OCI-LY3 (cell line): ENCODE results near the gene PNLIPRP2.

ENCODE experiments used
- H2AFZ ChIP-seq: fragments of 200-600, 300-600 bp; shearing (Covaris generic); 2 replicates; pipeline ENCODE4 v1.6.0; 2014; ENCODE audit warnings: antibody characterized with exemption, low read depth, low read length
- H3K27ac ChIP-seq: fragments of 200-600, 300-600 bp; sonication (generic); 2 replicates; pipeline ENCODE4 v1.5.1; 2014; ENCODE audit warnings: mild to moderate bottlenecking, low read length, moderate library complexity, mixed read lengths
- H3K27me3 ChIP-seq: fragments of 200-600, 300-600 bp; sonication (generic); 2 replicates; pipeline ENCODE4 v1.6.1; 2014; ENCODE audit warnings: low read depth, low read length, mixed read lengths
- H3K36me3 ChIP-seq: fragments of 200-600, 300-600 bp; sonication (generic); replicated peaks from 2 replicates; pipeline ENCODE3; 2014; ENCODE audit warnings: low read depth, low read length, mixed read lengths
- H3K4me1 ChIP-seq: fragments of 300-600, 200-600 bp; sonication (generic); 2 replicates; pipeline ENCODE4 v1.6.1; 2014; ENCODE audit warnings: low read length, mixed read lengths
- H3K4me2 ChIP-seq: fragments of 200-600, 300-600 bp; sonication (generic); 2 replicates; pipeline ENCODE4 v1.6.1; 2014; ENCODE audit warnings: low read length, mixed read lengths
- H3K4me3 ChIP-seq: fragments of 300-600, 200-600 bp; sonication (generic); 2 replicates; pipeline ENCODE4 v1.5.1; 2014; ENCODE audit warnings: antibody characterized with exemption, mild to moderate bottlenecking, low read length, moderate library complexity
- H3K79me2 ChIP-seq: fragments of 300-600, 200-600 bp; shearing (Covaris generic); 2 replicates; pipeline ENCODE4 v1.6.1; 2014; ENCODE audit warnings: mild to moderate bottlenecking, low read length, mixed read lengths
- H3K9ac ChIP-seq: fragments of 300-600, 200-600 bp; shearing (Covaris generic); 2 replicates; pipeline ENCODE4 v1.6.0; 2014; ENCODE audit warnings: mild to moderate bottlenecking, low read length, moderate library complexity
- H3K9me3 ChIP-seq: fragments of 200-600, 300-600 bp; shearing (Covaris generic); 2 replicates; pipeline ENCODE4 v1.6.1; 2014; ENCODE audit warnings: low read length, mixed read lengths; ENCODE audit not compliant: insufficient read depth
- H4K20me1 ChIP-seq: fragments of 200-600, 300-600 bp; sonication (generic); 2 replicates; pipeline ENCODE4 v1.6.1; 2016; ENCODE audit warnings: low read length, mixed read lengths; ENCODE audit not compliant: insufficient read depth
- CTCF ChIP-seq: fragments of 200-600, 300-600 bp; sonication (generic); IDR thresholded peaks from 2 replicates; pipeline ENCODE4 v1.5.1; 2014; ENCODE audit warnings: antibody characterized with exemption, low read length, low read depth
- EZH2phosphoT487 ChIP-seq: fragments of 200-600 bp; shearing (Covaris generic); IDR thresholded peaks from 2 replicates; pipeline ENCODE4 v1.6.1; 2018; ENCODE audit warnings: antibody characterized with exemption, mixed run types, low read depth

Gene PNLIPRP2

GRCh38 chr10:116589926-116590325 lies 30.8 kb upstream of the PNLIPRP2 start:
- no peak overlapping the region for H2AFZ ChIP-seq
- TF ChIP-seq CTCF (no peak), EZH2phosphoT487 (no peak)

GRCh38 chr10:116590590-116591444 lies 29.9 kb upstream of the PNLIPRP2 start, which contains the start of gene PNLIPRP1:
Gene PNLIPRP1, plus strand, starts transcription at chr10:116590959. Its CDS starts 171 bp downstream, at chr10:116591130.
- H3K4me2 ChIP-seq, result no peak within 1 kb of the TSS

More at GRCh38 chr10:116589926-116590325, 30.8 kb upstream of the PNLIPRP2 start:
- H4K20me1 ChIP-seq, result no peaks in the 10 kb centered on the region
- H3K27me3 ChIP-seq, result no peaks in the 10 kb centered on the region
- no peaks in the 10 kb centered on the region for H3K79me2 ChIP-seq
- H3K9me3 ChIP-seq, result no peaks in the 10 kb centered on the region
- no peak overlapping the region for H3K9ac ChIP-seq
- H3K4me3 ChIP-seq, result no peak overlapping the region
- no peak overlapping the region for H3K27ac ChIP-seq
- H3K4me1 ChIP-seq, result no peaks in the 10 kb centered on the region
- no peak overlapping the region for H3K4me2 ChIP-seq
- H3K36me3 ChIP-seq, result no peaks in the 10 kb centered on the region

GRCh38 chr10:116593139-116593740 lies 27.5 kb upstream of the PNLIPRP2 start:
- Histone ChIP-seq H2AFZ (no peak overlapping the region), H3K79me2 (no peaks in the 10 kb centered on the region), H3K9ac (no peak overlapping the region), H3K9me3 (no peaks in the 10 kb centered on the region), H3K27me3 (no peaks in the 10 kb centered on the region), H3K4me2 (no peak overlapping the region), H3K4me1 (no peaks in the 10 kb centered on the region), H3K4me3 (no peak overlapping the region), H3K27ac (no peak overlapping the region), H3K36me3 (no peaks in the 10 kb centered on the region), H4K20me1 (no peaks in the 10 kb centered on the region)
- TF ChIP-seq CTCF (no peak), EZH2phosphoT487 (no peak)

More at GRCh38 chr10:116590590-116591444, 29.9 kb upstream of the PNLIPRP2 start, which contains the start of gene PNLIPRP1:
- H3K9me3 ChIP-seq, result no peaks in the 10 kb centered on the region
- no peak within 1 kb of the TSS for H3K27ac ChIP-seq
- H3K4me3 ChIP-seq, result no peak within 1 kb of the TSS
- H3K9ac ChIP-seq, result no peak within 1 kb of the TSS
- H3K36me3 ChIP-seq, result no peaks in the 10 kb centered on the region
- no peaks in the 10 kb centered on the region for H3K79me2 ChIP-seq
- TF ChIP-seq CTCF (no peak), EZH2phosphoT487 (no peak)
- no peaks in the 10 kb centered on the region for H3K27me3 ChIP-seq
- no peaks in the 10 kb centered on the region for H4K20me1 ChIP-seq
- H2AFZ ChIP-seq, result no peak within 1 kb of the TSS
- no peaks in the 10 kb centered on the region for H3K4me1 ChIP-seq

- H3K36me3 ChIP-seq, result no peaks in the 10 kb centered on the region
- no peaks in the 10 kb centered on the region for H3K9me3 ChIP-seq
- no peak overlapping the region for H3K27ac ChIP-seq
- no peak overlapping the region for H2AFZ ChIP-seq
- no peak overlapping the region for H3K4me3 ChIP-seq
- no peak overlapping the region for H3K9ac ChIP-seq
- H3K27me3 ChIP-seq, result no peaks in the 10 kb centered on the region
- H3K4me1 ChIP-seq, result no peaks in the 10 kb centered on the region
- TF ChIP-seq CTCF (no peak), EZH2phosphoT487 (no peak)
- H3K79me2 ChIP-seq, result no peaks in the 10 kb centered on the region
- no peak overlapping the region for H3K4me2 ChIP-seq
- H4K20me1 ChIP-seq, result no peaks in the 10 kb centered on the region
Measured at GRCh38 chr10:116594525-116595035, 26.2 kb upstream of the PNLIPRP2 start.
